Chondrocyte (in vitro differentiated cells): ENCODE data around the gene XPOT. TPM values are rescaled to one million over a fixed set of nuclear protein-coding genes. Genes with fewer than 3 reads are reported as not detected.

ENCODE experiments used
- DNase-seq: peaks from one replicate; pipeline ENCODE4 v3.0.0; 2021; ENCODE audit warnings: mixed read lengths, low spot score
- H3K27ac Mint-ChIP-seq: one replicate; pipeline ENCODE4 v1.8.0; 2021; ENCODE audit warnings: mild to moderate bottlenecking, moderate library complexity, mixed read lengths; ENCODE audit not compliant: unreplicated experiment
- H3K27me3 Mint-ChIP-seq: 2 replicates; pipeline ENCODE4 v1.8.0; 2021; ENCODE audit warnings: low read depth, mixed read lengths
- H3K36me3 Mint-ChIP-seq: 2 replicates; pipeline ENCODE4 v1.8.0; 2021; ENCODE audit warnings: low read depth, mixed read lengths
- H3K4me1 Mint-ChIP-seq: 2 replicates; pipeline ENCODE4 v1.8.0; 2021; ENCODE audit warnings: low read depth, mild to moderate bottlenecking, mixed read lengths
- H3K4me3 Mint-ChIP-seq: one replicate; pipeline ENCODE4 v1.8.0; 2021; ENCODE audit warnings: mild to moderate bottlenecking, moderate library complexity, mixed read lengths; ENCODE audit not compliant: unreplicated experiment
- H3K9me3 Mint-ChIP-seq: 2 replicates; pipeline ENCODE4 v1.8.0; 2021; ENCODE audit warnings: low read depth, mixed read lengths
- CTCF ChIP-seq: fragments of 200-600 bp; sonication (generic); IDR thresholded peaks from 2 replicates; pipeline ENCODE4 v1.5.0; 2021; ENCODE audit warnings: antibody characterized with exemption, mild to moderate bottlenecking, moderate library complexity
- total RNA-seq: library from RNA; stranded (reverse); gene quantifications from 3 replicates; pipeline ENCODE4 v1.2.1, GENCODE V29; 2021

Gene XPOT
- total RNA-seq, 1 donor from 2014 or later, result 213 TPM

- Mint-ChIP-seq H3K4me1 (no peaks in the 10 kb centered on the region), H3K9me3 (no peaks in the 10 kb centered on the region), H3K27me3 (no peaks in the 10 kb centered on the region), H3K4me3 (no peak overlapping the region), H3K27ac (no peak overlapping the region), H3K36me3 (peaks cover 19% of the 10 kb centered on the region)
- no peak for DNase-seq
- no peak for TF ChIP-seq CTCF
These were observed 93.3 kb downstream of the XPOT start for GRCh38 chr12:64497484-64497883.

- Mint-ChIP-seq H3K27ac (no peak overlapping the region), H3K9me3 (no peaks in the 10 kb centered on the region), H3K4me1 (no peaks in the 10 kb centered on the region), H3K36me3 (peaks cover 19% of the 10 kb centered on the region), H3K27me3 (no peaks in the 10 kb centered on the region), H3K4me3 (no peak overlapping the region)
- DNase-seq, result no peak
- no peak for TF ChIP-seq CTCF
These were observed 93.7 kb downstream of the XPOT start for GRCh38 chr12:64497903-64498302.

- DNase-seq, result no peak
- Mint-ChIP-seq H3K36me3 (peaks cover 17% of the 10 kb centered on the region), H3K27me3 (no peaks in the 10 kb centered on the region), H3K4me3 (no peak overlapping the region), H3K27ac (no peak overlapping the region), H3K4me1 (no peaks in the 10 kb centered on the region), H3K9me3 (no peaks in the 10 kb centered on the region)
- TF ChIP-seq CTCF, result no peak
These were observed 96.2 kb downstream of the XPOT start for GRCh38 chr12:64500394-64500793.

Other genes starting within 250 kb of the XPOT start
- gene KICS2, start 182.1 kb upstream of the XPOT start, total RNA-seq, result 2.9 to 4.2 TPM (median 3.1 TPM) in 3 replicates
- 0.10 to 0.38 TPM in 2 of 3 replicates, not detected in the other for gene C12orf56, start 13.6 kb upstream of the XPOT start, total RNA-seq
- gene TBK1, start 47.7 kb downstream of the XPOT start, total RNA-seq, result 13.8 to 20.5 TPM (median 15.0 TPM) in 3 replicates
- gene RASSF3, start 206.1 kb downstream of the XPOT start, total RNA-seq, result 30.9 to 51.1 TPM (median 47.9 TPM) in 3 replicates